Heart right ventricle (tissue), 16 donors: ENCODE measurements around the gene MTMR4. TPM values are rescaled to one million over a fixed set of nuclear protein-coding genes. Genes with fewer than 3 reads are reported as not detected.
A peak's percentile ranks its signal among the peaks of the same experiment; 100 is the strongest.

Experiments used
- ATAC-seq, 8 donors: fragments of 200-7000 bp; cut with Tn5 transposase; one replicate each; pipeline ENCODE4 v1.9.1; 2020; ENCODE audit warnings: mild to moderate bottlenecking in 8 of 8, moderate library complexity in 8 of 8, moderate number of reproducible peaks in 1 of 8
- DNase-seq, 2 donors: peaks; one replicate each; pipeline ENCODE4 v3.0.0-alpha.2; 2020
- H3K27ac ChIP-seq, 10 donors: fragments of 200-600 bp; sonication (generic) in 2 of 10; one replicate each; pipeline versions ENCODE4 v1.5.0 to v1.8.0; 2020 to 2022; ENCODE audit warnings: mild to moderate bottlenecking in 3 of 10
- H3K27me3 ChIP-seq, 7 donors: fragments of 200-600 bp; one replicate each; pipeline ENCODE4 v1.8.0; 2021 to 2022; ENCODE audit warnings: mild to moderate bottlenecking in 2 of 7
- H3K36me3 ChIP-seq, 9 donors: fragments of 200-600 bp; sonication (generic) in 1 of 9; one replicate each; pipeline versions ENCODE4 v1.5.0 to v1.8.0; 2020 to 2022; ENCODE audit warnings: mild to moderate bottlenecking in 2 of 9
- H3K4me1 ChIP-seq, 9 donors: fragments of 200-600 bp; sonication (generic) in 1 of 9; one replicate each; pipeline versions ENCODE4 v1.5.0 to v1.8.0; 2020 to 2022; ENCODE audit warnings: mild to moderate bottlenecking in 4 of 9
- H3K4me3 ChIP-seq, 10 donors: fragments of 200-600 bp; sonication (generic) in 2 of 10; one replicate each; pipeline versions ENCODE4 v1.5.0 to v1.8.0; 2020 to 2022; ENCODE audit warnings: mild to moderate bottlenecking in 7 of 10, moderate library complexity in 2 of 10
- H3K9me3 ChIP-seq, 11 donors: fragments of 200-600 bp in 10 of 11; sonication (generic) in 2 of 11; one replicate each; pipeline versions ENCODE4 v1.5.0 to v1.8.0; 2013 to 2022; ENCODE audit warnings: mild to moderate bottlenecking in 2 of 11, control low read depth in 1 of 11, moderate library complexity in 1 of 11
- WGBS, 2 donors: extraction: QIAGEN DNeasy Blood & Tissue Kit; methylation state at CpG; one replicate each; pipeline ENCODE4 v1.1.7; 2013; ENCODE audit warnings: inconsistent platforms in 1 of 2; 5-methylcytosine and 5-hydroxymethylcytosine counted together
- intact Hi-C, 10 donors: fragments of 100-400 bp; cut with DNase I; formaldehyde crosslinking; loops; one replicate each; pipeline versions ENCODE4 v1.11.1 to v1.14.2; 2022
- polyA plus RNA-seq, 2 donors: library from polyadenylated mRNA; stranded (reverse); fragments of 200-250 nt; gene quantifications; one replicate each; pipeline ENCODE4 v1.2.3, GENCODE V29; 2013
- total RNA-seq, 10 donors: library from RNA; stranded (reverse); fragmentation: NEBNext Ultra II Directional in 3 of 10; extraction: Animal tissue kit (Norgen Biotek cat#: 25700) in 3 of 10; gene quantifications; one replicate each; pipeline versions ENCODE4 v1.2.1 to v1.2.4, GENCODE V29; 2021 to 2023
- TF ChIP-seq, protein P1 (sequence below), 9 donors: fragments of 200-600 bp; sonication (generic) in 2 of 9; IDR thresholded peaks; one replicate each; pipeline versions ENCODE4 v1.5.0 to v1.8.0; 2021 to 2022; ENCODE audit warnings: antibody characterized with exemption in 9 of 9, mild to moderate bottlenecking in 5 of 9, moderate library complexity in 1 of 9
- donor health status: Arrhythmogenic right ventricular cardiomyopathy.
- donor health status: ischemic (EF 13 %, LVEDD 7.1; RV severe dilation, severe dysfunction).
- donor health status: healthy with polysubstance abuse.
- donor health status: DM: no; HTN: yes; CAD: no.
- donor health status: DM: no; HTN: no; CAD: no.
- donor health status: ischemic (EF 25% LVEDD 6.9; RV normal size, moderate dysfunction).
- donor health status: ischemic (EF 25% LVEDD 5.7; RV mildly dilated, moderate dysfunction).
- donor health status: healthy.
- donor health status: DM: yes; HTN: yes; CAD: no.
- donor health status: Ischemic cardiomyopathy.
- donor health status: ischemic (EF 35%, LVEDD 5.7; RV mildly dilated, moderate dysfunction).
- donor health status: nonischemic (EF 11% LVEDD 7.7; RV severe dilation, severe dysfunction).
- donor health status: DM: yes; HTN: yes; CAD: no.
- donor health status: PGD.
- donor health status: ischemic (EF 29% LVEDD 5.4; RV normal size, mild dysfunction).
- donor health status: nonischemic (EF 23%, LVEDD 6.1; RV moderate dilation, normal function).

MTMR4 gene
- total and polyA plus RNA-seq, 12 donors = 8.5 to 26.6 (median 15.7) TPM

DNA sequence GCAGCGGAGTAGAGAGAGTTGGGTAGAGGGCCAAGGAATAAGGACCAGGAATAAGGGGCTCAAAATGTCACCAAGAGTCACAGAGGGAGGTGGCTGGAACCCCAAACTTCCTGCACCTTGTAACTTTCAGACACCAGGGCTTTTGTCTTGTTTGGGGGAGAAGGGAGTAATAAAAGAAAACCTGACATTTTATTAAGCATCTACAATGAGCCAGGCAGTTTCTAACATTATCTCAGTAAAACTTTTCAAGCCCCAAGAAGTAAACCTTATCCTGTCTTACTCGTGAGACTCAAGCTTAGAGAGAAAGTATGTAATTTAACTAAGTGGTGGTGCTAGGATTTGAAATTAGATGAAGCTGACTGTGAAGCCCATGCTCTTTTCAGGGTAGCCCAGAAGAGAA, 848 bp upstream of the MTMR4 start:
- H3K4me3 ChIP-seq = peak overlapping the region in 1 of 10 donors; percentile 82
- no peaks in the 10 kb centered on the region for H3K27me3 ChIP-seq
- no peak for ATAC-seq
- H3K9me3 ChIP-seq = no peaks in the 10 kb centered on the region
- peaks cover 0 to 39% (median 20%) of the 10 kb centered on the region in 9 donors for H3K36me3 ChIP-seq
- WGBS, 2 donors = 79 to 84% methylated on average over 2 of the region's 2 CpGs
- TF ChIP-seq, protein P1, sequence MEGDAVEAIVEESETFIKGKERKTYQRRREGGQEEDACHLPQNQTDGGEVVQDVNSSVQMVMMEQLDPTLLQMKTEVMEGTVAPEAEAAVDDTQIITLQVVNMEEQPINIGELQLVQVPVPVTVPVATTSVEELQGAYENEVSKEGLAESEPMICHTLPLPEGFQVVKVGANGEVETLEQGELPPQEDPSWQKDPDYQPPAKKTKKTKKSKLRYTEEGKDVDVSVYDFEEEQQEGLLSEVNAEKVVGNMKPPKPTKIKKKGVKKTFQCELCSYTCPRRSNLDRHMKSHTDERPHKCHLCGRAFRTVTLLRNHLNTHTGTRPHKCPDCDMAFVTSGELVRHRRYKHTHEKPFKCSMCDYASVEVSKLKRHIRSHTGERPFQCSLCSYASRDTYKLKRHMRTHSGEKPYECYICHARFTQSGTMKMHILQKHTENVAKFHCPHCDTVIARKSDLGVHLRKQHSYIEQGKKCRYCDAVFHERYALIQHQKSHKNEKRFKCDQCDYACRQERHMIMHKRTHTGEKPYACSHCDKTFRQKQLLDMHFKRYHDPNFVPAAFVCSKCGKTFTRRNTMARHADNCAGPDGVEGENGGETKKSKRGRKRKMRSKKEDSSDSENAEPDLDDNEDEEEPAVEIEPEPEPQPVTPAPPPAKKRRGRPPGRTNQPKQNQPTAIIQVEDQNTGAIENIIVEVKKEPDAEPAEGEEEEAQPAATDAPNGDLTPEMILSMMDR (IDR thresholded peaks at IDR 0.05) = no peak
- intact Hi-C loops = loop anchor here in 6 of 10 donors (2.0 to 10.0 kb wide), 9 partner anchors 62 to 592 kb away; partner anchors contain the start of genes SUPT4H1 (in 2 of the 6), RAD51C (in 1 of the 6), TEX14 (in 1 of the 6) and TRIM37 (in 1 of the 6)
- peaks cover 25 to 56% (median 52%) of the 10 kb centered on the region in 9 donors for H3K4me1 ChIP-seq
- peak overlapping the region in 7 of 10 donors; percentile 22 to 77 (median 70) for H3K27ac ChIP-seq
- DNase-seq = no peak

DNA sequence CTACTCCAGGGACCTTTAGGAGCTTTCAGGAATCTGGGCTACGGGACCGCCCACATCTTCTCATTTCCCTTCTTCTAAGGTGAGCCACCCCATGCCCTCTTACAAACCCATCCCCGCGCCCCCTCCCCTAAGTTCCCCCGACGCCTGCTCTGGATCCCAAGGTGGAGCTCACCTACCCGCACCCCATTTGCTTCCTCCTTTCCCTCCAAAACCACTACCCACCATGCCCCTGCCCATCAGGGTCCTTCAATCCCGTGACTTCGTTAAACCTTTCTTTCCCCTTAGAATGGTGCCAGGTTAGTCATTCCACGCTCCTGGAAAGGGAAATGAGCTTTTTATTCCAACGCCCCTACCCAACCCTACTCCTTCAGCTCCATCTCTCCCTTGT, 326 bp upstream of the MTMR4 start:
- ATAC-seq = no peak
- intact Hi-C loops = loop anchor here in 6 of 10 donors (2.0 to 10.0 kb wide), 10 partner anchors 63 to 593 kb away; partner anchors contain the start of genes SUPT4H1 (in 2 of the 6), RAD51C (in 1 of the 6), TEX14 (in 1 of the 6) and TRIM37 (in 1 of the 6)
- Histone ChIP-seq H3K27me3 (no peaks in the 10 kb centered on the region), H3K4me3 (peak overlapping the region in 9 of 10 donors; percentile 62 to 83 (median 71)), H3K4me1 (peaks cover 19 to 51% (median 47%) of the 10 kb centered on the region in 9 donors), H3K36me3 (peaks cover 0 to 44% (median 25%) of the 10 kb centered on the region in 9 donors), H3K9me3 (no peaks in the 10 kb centered on the region), H3K27ac (peak overlapping the region in 9 of 10 donors; percentile 22 to 77 (median 70))
- 25 to 30% methylated on average over 11 of the region's 11 CpGs for WGBS, 2 donors
- DNase-seq = no peak
- TF ChIP-seq, protein P1 (IDR thresholded peaks at IDR 0.05) = no peak

DNA sequence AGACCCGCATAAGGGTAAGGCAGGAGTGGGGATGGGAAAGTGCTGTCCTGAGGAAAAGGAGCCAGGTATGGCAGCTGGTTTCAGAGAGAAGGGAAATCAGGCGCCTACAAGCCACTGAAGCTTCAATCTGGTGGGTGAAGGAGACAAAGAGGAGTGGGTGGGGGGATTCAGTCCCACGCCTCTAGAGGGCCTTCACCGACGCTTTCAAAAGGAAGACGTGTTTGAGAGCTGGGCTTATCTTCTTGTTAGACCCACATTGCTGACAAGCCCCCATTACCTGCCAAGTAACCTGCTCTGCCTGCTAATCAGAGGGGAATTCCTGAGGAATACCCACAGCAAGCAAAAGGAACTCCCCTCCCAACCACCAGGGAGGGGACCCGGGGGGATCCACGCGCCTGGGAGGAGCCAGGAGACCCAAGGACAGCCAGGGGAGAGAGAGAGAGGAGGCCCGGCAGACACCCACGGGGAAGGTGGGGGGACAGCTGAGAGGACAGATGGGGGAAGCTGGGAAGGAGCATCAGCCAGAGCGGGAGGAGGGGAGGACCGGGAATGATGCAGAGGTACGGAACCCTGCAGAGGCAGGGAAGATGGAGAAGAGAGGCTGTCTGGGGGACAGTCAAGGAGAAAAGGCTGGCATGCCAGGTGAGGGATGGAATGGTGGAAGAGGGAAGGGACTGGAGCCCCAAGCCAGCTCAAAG, 1.0 kb downstream of the MTMR4 start:
- TF ChIP-seq, protein P1 (IDR thresholded peaks at IDR 0.05) = no peak
- Histone ChIP-seq H3K4me3 (peak overlapping the region; percentile 60 to 83 (median 71)), H3K9me3 (no peaks in the 10 kb centered on the region), H3K27me3 (no peaks in the 10 kb centered on the region), H3K36me3 (peaks cover 0 to 58% (median 37%) of the 10 kb centered on the region in 9 donors), H3K4me1 (peaks cover 14 to 42% (median 38%) of the 10 kb centered on the region in 9 donors), H3K27ac (peak overlapping the region in 1 of 10 donors; percentile 70)
- WGBS, 2 donors = 35 to 39% methylated on average over 14 of the region's 14 CpGs
- ATAC-seq (no peak), DNase-seq (no peak)
- intact Hi-C loops = loop anchor here in 2 of 10 donors (5.0 to 10.0 kb wide), 2 partner anchors 159 to 489 kb away; partner anchors contain the start of gene SUPT4H1 (in 1 of the 2)

DNA sequence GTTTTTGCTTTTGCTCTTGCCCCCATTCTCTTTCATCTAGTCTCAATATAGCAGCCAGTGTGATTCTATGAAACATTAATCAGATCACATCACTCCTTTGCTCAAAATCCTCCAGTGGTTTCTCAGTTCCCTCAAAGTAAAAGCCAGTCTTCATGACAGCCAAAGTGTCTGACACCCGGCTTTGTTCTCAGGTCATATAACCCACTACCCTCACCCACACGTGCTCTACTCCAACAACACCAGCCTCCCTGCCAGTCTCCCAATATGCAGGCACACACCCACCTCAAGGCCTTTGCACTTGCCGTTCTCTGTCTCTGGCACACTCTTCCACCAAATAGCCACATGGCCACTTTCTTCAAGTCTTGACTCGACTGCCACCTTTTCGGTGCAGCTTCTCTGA, 4.4 kb downstream of the MTMR4 start:
- Histone ChIP-seq H3K9me3 (no peaks in the 10 kb centered on the region), H3K27ac (no peak overlapping the region), H3K4me1 (peaks cover 10 to 37% (median 25%) of the 10 kb centered on the region in 9 donors), H3K4me3 (no peak overlapping the region), H3K27me3 (no peaks in the 10 kb centered on the region), H3K36me3 (peaks cover 5 to 82% (median 60%) of the 10 kb centered on the region in 9 donors)
- DNase-seq (no peak), ATAC-seq (no peak)
- TF ChIP-seq, protein P1 (IDR thresholded peaks at IDR 0.05) = no peak
- intact Hi-C loops = loop anchor here in 2 of 10 donors (5.0 to 10.0 kb wide), 2 partner anchors 155 to 492 kb away; partner anchors contain the start of gene SUPT4H1 (in 1 of the 2)
- 90 to 94% methylated on average over 5 of the region's 5 CpGs for WGBS, 2 donors
